GM21367 (cell line): ENCODE measurements around the gene PDE4B.
A peak's percentile ranks its signal among the peaks of the same experiment; 100 is the strongest.

ENCODE experiments used
- ATAC-seq: cut with Tn5 transposase; IDR thresholded peaks from one replicate; pipeline ENCODE4 v1.9.1; 2021; ENCODE audit not compliant: unreplicated experiment

Gene PDE4B

GRCh38 chr1:66373157-66373591 is 580.5 kb downstream of the PDE4B start:
- no peak for ATAC-seq

GRCh38 chr1:66374148-66374547 is 581.5 kb downstream of the PDE4B start:
- ATAC-seq: peak; percentile 38

GRCh38 chr1:66374561-66375111 is 581.9 kb downstream of the PDE4B start:
- ATAC-seq: peak; percentile 39

DNA sequence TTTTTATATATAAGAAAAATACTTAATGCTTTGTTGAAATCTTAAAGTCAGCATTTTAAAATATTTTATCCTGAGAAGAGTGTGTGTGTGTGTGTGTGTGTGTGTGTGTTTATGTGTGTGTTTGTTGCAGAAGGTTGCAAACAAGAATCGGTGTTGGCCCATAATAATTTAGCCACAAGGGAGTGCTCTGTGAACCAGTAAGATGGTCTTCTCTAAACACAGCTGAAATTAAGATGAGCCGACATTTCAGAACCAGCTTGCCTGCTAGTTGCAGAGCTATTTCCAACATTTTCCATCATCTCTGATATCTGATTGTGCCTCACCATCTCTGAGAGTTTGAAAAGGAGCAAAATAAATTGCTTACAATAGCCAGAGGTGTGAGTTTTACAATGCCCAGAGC is 582.4 kb downstream of the PDE4B start:
- no peak for ATAC-seq

DNA sequence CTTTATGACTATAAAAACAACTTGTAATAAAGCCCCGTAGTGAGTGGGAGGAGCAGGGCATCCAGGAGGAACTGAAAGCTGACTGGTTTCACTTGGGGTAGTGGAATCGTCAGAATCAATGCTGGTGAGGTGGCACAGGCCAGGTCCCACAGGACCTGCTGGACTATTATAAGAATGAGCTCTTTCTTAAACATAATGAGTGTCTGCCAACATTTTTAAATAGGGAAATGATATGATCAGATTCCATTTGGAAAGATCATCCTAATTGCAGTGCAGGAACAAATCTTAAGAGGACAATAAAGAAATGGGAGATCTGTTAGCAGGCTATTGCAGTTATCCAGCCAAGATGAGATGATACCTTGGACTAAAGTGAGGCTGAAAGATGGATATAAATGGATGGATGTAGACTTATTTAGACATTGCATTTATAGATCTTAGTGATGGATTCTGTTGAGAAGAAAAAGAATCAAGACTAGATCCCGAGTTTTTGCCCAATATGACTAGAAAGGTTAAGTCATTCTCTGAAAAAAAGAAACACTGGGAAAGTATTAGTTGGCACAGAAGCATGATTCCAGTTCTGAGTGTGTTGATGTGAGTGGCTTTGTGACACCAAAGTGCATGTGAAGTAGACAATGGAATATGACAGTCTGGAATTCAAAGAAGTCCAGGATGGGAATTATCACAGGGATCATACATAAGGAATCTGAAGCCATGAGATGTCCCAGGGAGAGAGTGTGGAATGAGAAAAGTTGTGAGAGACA is 587.9 kb downstream of the PDE4B start:
- peak; percentile 97 for ATAC-seq

DNA sequence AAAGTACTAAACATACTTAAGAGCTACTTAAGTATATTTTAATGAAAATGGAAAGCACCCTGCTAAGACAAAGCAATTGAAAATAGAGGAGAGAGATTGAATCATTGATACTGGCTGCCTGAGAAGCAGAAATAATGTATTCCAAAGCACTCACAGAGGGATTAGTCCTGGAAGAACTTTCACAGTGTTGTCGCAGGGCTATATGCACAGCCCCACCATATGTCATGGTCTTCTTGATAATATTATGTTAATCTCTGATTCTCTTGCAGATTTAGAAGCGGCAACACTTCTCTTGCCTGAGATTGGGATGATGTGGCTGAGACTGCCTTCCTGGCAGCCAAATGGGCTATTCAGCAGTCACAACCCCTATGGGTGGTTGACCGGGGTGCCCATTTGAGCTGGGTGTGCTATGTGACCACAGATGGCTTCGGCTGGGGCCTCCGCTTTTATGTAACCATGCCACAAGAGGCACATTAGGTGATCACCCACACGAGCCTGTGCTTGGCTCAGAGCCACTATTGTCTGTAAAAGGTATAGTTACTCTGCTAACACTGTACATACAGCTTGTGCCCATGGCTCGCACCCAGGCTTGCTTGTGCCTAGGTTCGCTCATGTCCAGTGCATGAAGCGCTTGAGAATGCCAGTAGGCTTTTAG is 589.1 kb downstream of the PDE4B start:
- ATAC-seq: no peak

GRCh38 chr1:66383168-66383567 is 590.5 kb downstream of the PDE4B start:
- ATAC-seq: no peak

DNA sequence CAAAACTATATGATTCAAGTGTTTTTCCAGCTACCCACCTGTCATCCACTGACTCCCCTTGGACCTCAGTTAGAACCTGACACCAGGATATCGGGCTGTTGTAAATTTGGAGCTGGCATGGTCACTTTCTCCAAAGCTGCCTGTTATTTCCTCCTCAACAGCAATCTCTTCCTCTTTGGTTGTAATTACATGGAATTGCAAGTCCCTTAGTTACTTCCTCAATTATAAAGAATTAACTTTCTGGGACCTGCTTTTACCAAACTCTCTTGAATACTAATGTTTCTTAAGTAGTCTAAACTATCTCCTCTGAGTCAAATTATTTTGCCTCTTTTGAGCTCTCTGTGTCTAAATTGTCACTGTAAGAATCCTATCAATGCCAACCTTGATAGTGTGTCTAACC is 590.9 kb downstream of the PDE4B start:
- ATAC-seq: no peak

DNA sequence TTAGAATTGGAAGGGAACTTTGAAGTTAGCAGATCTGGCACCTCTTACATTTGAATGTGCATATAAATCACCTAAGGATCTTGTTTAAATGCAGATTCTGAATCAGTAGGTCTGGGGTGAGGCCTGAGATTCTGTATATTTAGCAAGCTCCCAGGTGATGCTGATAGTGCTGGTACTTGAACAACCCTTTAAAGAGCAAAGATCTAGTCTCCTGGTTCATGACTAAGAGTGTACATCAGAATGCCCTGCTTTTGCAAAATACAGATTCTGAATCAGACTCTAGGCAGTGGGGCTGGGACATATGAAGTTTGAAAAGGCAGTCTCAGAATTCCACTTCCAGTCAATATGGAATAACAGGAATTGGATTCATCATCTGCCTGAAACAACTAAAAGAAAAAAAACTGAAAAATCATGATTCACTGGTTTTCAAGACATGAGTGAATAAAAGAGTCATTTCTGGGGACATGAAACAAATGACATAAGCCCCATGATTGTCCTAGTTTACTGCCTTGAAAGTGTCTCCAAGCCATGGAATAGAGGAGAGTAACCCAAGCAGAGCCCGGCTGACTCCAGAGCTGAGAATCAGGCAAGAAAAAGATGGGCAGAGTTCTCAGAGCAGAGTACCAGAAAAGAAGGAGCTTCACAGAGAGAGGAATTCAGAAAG is 591.7 kb downstream of the PDE4B start:
- ATAC-seq: no peak

DNA sequence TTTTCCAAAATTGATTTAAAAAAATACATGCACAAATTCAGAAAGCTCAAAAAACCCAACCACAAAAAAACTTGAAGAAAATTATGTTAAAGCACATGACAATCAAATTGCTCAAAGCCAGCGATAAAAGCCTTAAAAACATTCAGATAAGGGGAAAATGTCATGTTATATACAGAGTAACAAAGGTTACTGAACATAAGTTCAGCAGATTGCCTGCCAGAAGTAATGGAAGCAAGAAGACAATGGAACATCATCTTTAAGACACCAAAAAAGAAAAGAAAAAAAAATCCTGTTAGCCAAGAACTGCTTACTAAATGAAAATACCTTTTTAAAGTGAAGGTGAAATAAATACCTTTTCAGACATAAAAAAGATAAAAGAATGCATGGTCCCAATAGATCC is 594.0 kb downstream of the PDE4B start:
- ATAC-seq: no peak

DNA sequence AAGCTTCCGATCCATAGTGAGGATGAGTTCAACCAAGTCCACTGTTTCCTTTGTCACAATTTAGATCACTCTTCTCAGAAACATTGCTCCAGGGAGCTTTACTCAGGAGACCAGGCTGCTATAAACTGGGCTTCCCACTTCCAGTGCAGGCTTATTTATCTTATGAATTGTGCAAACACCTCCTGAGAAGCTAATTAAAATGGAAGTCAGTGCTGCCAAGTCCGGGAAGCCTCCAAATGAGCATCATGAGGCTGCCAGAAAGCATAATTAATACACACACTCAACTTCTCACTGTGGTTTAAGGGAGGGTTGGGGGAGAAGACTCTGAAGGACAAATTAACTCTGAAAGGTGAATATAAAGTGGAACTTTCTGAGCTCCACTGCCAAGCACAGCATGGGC is 596.2 kb downstream of the PDE4B start:
- no peak for ATAC-seq

- ATAC-seq: no peak
These were observed 601.0 kb downstream of the PDE4B start for GRCh38 chr1:66393586-66394287.

GRCh38 chr1:66394603-66395002 is 601.9 kb downstream of the PDE4B start:
- no peak for ATAC-seq

DNA sequence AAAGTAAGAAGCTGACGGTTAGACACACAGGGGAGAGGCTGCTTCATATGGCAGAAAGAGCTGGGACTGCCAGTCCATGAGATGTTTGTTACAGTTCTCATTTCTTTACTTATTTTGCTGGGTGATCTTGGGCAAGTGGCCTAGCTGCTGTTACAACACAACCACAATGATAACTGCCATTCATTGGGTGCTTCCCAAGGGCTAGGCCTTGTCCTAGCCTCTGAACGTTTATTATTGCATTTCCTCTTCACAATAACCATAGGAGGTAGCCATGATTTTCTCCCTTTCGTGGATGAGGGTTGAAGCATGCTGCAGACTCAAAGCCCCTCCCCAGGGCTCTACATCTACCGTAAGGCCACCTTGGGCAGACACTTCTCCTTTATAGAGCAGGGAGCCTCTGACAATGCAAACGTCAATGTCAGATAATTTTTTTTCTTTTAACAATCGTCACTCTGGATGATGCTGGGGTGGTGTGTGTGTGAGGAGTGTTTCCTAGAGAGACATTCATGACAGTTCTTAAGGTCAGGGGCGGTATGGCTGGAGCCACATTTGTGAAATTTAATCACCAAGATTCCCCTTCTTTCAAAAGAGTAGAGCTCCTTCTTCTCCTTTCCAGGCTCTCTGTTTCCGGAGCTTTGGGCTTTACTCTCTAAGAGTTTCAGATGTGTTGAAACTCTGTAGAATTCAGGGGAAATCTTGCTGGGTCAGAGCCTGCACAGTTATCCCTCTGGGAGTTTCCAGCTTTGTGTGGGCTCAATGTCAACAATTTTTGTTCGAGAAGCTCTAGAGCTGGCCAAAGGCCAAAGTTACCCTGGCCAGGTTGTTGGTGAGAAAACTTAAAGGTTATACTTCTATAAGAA is 602.7 kb downstream of the PDE4B start:
- ATAC-seq: no peak

DNA sequence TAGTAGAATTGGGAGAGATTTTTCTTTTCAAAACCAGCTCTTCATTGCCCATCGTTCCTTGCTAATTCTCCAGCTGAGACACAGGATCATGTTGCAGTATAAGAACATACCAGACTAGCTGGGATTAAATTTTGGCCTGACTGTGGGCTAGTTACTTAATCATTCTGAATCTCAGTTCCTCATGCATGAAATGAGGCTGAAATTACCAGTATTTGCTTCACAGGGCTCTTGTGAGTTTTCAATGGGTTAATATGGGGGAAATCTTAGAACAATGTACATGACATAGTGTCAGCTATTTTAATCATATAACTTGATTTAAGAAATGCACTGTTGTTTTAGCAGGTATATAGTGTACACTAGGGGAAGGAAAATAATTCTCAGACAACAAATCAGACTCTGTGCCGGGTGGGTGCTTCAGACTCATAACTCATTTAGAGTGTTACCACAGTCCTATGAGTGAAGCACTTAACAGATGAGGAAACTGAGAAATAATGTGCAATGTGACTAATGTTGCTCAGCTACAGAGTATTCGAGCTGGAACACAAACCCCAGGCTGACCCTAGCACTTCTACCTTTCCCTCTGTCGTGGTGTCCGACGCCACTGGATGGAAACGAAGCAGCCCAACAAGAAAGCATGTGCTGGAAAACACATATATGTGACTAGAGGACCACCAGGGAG is 603.7 kb downstream of the PDE4B start:
- peak; percentile 33 for ATAC-seq

GRCh38 chr1:66397192-66397591 is 604.5 kb downstream of the PDE4B start:
- ATAC-seq: peak; percentile 42

GRCh38 chr1:66399888-66400529 is 607.3 kb downstream of the PDE4B start:
- ATAC-seq: no peak

DNA sequence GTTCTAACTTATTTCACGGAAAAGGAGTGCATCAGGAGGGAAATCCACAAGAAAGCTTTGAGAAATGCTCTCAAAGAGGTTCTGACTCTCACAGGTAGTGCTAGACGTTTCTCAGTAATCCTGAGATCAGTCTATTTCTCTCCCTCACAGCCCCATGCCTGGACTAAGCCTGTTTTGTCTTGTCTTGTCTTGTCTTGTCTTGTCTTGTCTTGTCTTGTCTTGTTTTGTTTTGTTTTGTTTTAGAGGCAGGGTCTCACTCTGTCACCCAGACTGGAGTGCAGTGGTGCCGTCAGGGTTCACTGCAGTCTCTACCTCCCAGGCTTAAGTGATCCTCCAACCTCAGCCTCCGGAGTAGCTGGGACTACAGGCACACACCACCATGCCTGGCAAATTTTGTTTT is 608.0 kb downstream of the PDE4B start:
- ATAC-seq: no peak

DNA sequence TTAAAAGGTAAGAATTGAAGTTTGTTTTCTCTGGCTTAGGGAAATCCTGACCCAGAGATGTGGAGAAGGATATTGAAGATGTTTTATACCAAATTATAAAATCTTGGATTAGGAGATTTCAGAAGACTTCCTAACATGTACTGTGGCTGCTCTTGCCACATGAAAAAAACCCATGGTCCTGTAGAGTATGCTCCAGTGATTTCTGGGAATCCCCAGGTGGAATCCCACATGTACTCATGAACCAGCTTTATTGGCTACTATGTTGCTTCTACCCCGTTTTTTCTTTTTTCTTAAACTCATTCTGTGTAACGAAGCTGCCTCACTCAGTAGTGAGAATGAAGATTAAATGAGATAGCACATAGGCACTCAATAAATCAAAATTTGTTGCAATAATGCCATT is 608.5 kb downstream of the PDE4B start:
- no peak for ATAC-seq
